Keratinocyte (primary cell): Measurements from ENCODE around the gene PIM3.

Experiments used
- EZH2 ChIP-seq: IDR thresholded peaks from one replicate; pipeline ENCODE4 v1.6.1; 2012; ENCODE audit warnings: inconsistent platforms, mild to moderate bottlenecking, low read length, moderate library complexity
- TF ChIP-seq, protein P1 (sequence below), 3 experiments: IDR thresholded peaks in 1 of 3; conservative IDR thresholded peaks in 1 of 3; optimal IDR thresholded peaks in 1 of 3; 2 replicates in 2 of 3; 3 replicates in 1 of 3; pipeline versions ENCODE3 to v1.5.1; 2011; ENCODE audit warnings: low read length in 3 of 3, mild to moderate bottlenecking in 3 of 3, moderate library complexity in 2 of 3, control low read depth in 1 of 3, inconsistent platforms in 1 of 3; ENCODE audit not compliant: insufficient read depth in 2 of 3; ENCODE audit errors: extremely low read depth in 1 of 3

DNA sequence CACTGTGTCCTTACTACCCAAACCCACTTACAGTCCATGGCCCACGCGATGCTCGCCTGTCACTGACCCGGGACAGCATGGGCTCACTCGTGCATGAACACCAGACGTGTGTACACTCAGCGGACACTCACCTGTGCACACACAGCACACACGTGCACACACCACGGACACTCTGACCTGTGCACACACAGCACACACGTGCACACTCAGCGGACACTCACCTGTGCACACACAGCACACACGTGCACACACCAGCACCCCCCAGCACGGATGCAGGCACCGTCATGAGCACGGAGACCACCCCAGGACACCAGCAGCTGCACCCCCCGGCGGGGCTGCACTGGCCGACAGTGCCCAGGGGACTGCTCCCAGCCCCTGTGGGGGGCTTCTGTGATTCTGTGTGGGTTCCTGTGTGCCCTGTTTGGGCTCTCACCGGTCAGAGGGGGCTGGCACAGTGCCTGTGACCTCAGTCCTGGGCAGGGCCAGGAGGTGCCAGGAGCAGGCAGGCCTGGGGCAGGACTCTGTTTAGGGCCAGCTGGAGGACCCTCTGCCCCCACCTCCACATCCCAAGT, 21.9 kb upstream of the PIM3 start:
- TF ChIP-seq, protein P1, sequence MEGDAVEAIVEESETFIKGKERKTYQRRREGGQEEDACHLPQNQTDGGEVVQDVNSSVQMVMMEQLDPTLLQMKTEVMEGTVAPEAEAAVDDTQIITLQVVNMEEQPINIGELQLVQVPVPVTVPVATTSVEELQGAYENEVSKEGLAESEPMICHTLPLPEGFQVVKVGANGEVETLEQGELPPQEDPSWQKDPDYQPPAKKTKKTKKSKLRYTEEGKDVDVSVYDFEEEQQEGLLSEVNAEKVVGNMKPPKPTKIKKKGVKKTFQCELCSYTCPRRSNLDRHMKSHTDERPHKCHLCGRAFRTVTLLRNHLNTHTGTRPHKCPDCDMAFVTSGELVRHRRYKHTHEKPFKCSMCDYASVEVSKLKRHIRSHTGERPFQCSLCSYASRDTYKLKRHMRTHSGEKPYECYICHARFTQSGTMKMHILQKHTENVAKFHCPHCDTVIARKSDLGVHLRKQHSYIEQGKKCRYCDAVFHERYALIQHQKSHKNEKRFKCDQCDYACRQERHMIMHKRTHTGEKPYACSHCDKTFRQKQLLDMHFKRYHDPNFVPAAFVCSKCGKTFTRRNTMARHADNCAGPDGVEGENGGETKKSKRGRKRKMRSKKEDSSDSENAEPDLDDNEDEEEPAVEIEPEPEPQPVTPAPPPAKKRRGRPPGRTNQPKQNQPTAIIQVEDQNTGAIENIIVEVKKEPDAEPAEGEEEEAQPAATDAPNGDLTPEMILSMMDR (optimal IDR thresholded peaks at IDR 0.05 in 1 of 3, IDR thresholded peaks at IDR 0.05 in 1 of 3, conservative IDR thresholded peaks at IDR 0.05 in 1 of 3; ENCODE audit: extremely low read depth in 1 of 3, insufficient read depth in 2 of 3, low read length in 3 of 3), result no peak
- no peak for TF ChIP-seq EZH2
